Measurements from ENCODE around the gene DDIT4. TPM values are rescaled to one million over a fixed set of nuclear protein-coding genes. Genes with fewer than 3 reads are reported as not detected.
A peak's percentile ranks its signal among the peaks of the same experiment; 100 is the strongest.

The DDIT4 gene
- total and polyA plus RNA-seq, 2 of the 8 experiments (the other 6 are each of a cell fraction or from before 2014, with no cell fraction given) = 47.4 to 108 TPM

- TF ChIP-seq MAX (IDR thresholded peaks at IDR 0.05) (peak; percentile 67), GABPA (IDR thresholded peaks at IDR 0.05; ENCODE audit: borderline replicate concordance, insufficient read depth, low read length) (peak; percentile 45; the same call in 1 of the 2 replicates), JUN (IDR thresholded peaks at IDR 0.05; ENCODE audit: low read depth, low read length) (no peak), SRF (IDR thresholded peaks at IDR 0.05; ENCODE audit: low read depth, low read length) (no peak), SP2 (IDR thresholded peaks at IDR 0.05; ENCODE audit: low read length) (no peak), CREB1 (IDR thresholded peaks at IDR 0.05) (peak; percentile 40; the same call in 1 of the 2 replicates), SAP30 (IDR thresholded peaks at IDR 0.05; ENCODE audit: insufficient read depth, insufficient replicate concordance, low read length) (peak; percentile 40), YY1 (IDR thresholded peaks at IDR 0.05; ENCODE audit: low read depth, low read length) (peak; percentile 35; the same call in 1 of the 2 replicates), RFX5 (IDR thresholded peaks at IDR 0.05; ENCODE audit: borderline replicate concordance, low read depth, low read length) (no peak), EGR1 (IDR thresholded peaks at IDR 0.05; ENCODE audit: borderline replicate concordance, low read depth, low read length) (no peak), ATF2 (IDR thresholded peaks at IDR 0.05; ENCODE audit: low read length) (no peak), KDM1A (IDR thresholded peaks at IDR 0.05; ENCODE audit: borderline replicate concordance, low read length) (no peak), SIN3A (conservative IDR thresholded peaks at IDR 0.05 in 1 of 2, IDR thresholded peaks at IDR 0.05 in 1 of 2; ENCODE audit: low read depth in 1 of 2, low read length in 2 of 2) (peak; percentile 15 to 88; a peak in 2 of 4 replicates), RAD21 (IDR thresholded peaks at IDR 0.05 in 1 of 2, conservative IDR thresholded peaks at IDR 0.05 in 1 of 2; ENCODE audit: low read depth in 2 of 2, low read length in 2 of 2) (peak; percentile 70 to 81), CTCF (IDR thresholded peaks at IDR 0.05; ENCODE audit: control extremely low read depth in 1 of 3, insufficient read depth in 1 of 3, low read depth in 1 of 3, low read length in 3 of 3) (peak; percentile 84 to 92 (median 90)), EP300 (IDR thresholded peaks at IDR 0.05; ENCODE audit: borderline replicate concordance in 1 of 2, low read depth in 2 of 2, low read length in 2 of 2) (no peak), NRF1 (IDR thresholded peaks at IDR 0.05; ENCODE audit: low read depth, low read length) (no peak), ATF3 (IDR thresholded peaks at IDR 0.05; ENCODE audit: insufficient read depth, low read depth, low read length) (no peak)
Observed at GRCh38 chr10:72274730-72275350, 1.1 kb downstream of the DDIT4 start (continued).

Measured in H1 (cell line).